ENCODE results near the gene PAIP2B. TPM values are rescaled to one million over a fixed set of nuclear protein-coding genes. Genes with fewer than 3 reads are reported as not detected.

Gene PAIP2B
- polyA plus RNA-seq, 1 donor from 2014 or later: 14.4 TPM

GRCh38 chr2:71269511-71270090, 42.7 kb upstream of the PAIP2B start:
- no peaks in the 10 kb centered on the region for H3K27me3 ChIP-seq (ENCODE audit: insufficient read depth, low read depth, low read length)
- no peak overlapping the region for H3K9ac ChIP-seq (ENCODE audit: low read length)
- no peak overlapping the region for H3K27ac ChIP-seq (ENCODE audit: low read length)
- H3K4me3 ChIP-seq (ENCODE audit: low read length): no peak overlapping the region
- no peak overlapping the region for H2AFZ ChIP-seq (ENCODE audit: low read depth, low read length)
- H4K20me1 ChIP-seq (ENCODE audit: insufficient read depth): no peaks in the 10 kb centered on the region
- no peaks in the 10 kb centered on the region for H3K9me2 ChIP-seq (ENCODE audit: insufficient read depth, low read length)
- H3K36me3 ChIP-seq (ENCODE audit: insufficient read depth, low read length): no peaks in the 10 kb centered on the region
- H3K9me3 ChIP-seq (ENCODE audit: low read length): no peaks in the 10 kb centered on the region
- TF ChIP-seq REST (IDR thresholded peaks at IDR 0.05; ENCODE audit: borderline replicate concordance): no peak
- TF ChIP-seq TAF1 (IDR thresholded peaks at IDR 0.05; ENCODE audit: low read depth): no peak
- no peak for TF ChIP-seq SMC3 (conservative IDR thresholded peaks at IDR 0.05; ENCODE audit: poor library complexity)
- no peak for TF ChIP-seq EP300 (conservative IDR thresholded peaks at IDR 0.05; ENCODE audit: poor library complexity, severe bottlenecking)
- no peak for TF ChIP-seq EZH2 (IDR thresholded peaks at IDR 0.05; ENCODE audit: borderline replicate concordance, insufficient read depth, low read length, poor library complexity, severe bottlenecking)
- no peak for TF ChIP-seq RAD21 (conservative IDR thresholded peaks at IDR 0.05)
- TF ChIP-seq CTCF (IDR thresholded peaks at IDR 0.05; ENCODE audit: poor library complexity, severe bottlenecking): no peak
- TF ChIP-seq MXI1 (conservative IDR thresholded peaks at IDR 0.05; ENCODE audit: poor library complexity, severe bottlenecking): no peak
- TF ChIP-seq POLR2AphosphoS5 (IDR thresholded peaks at IDR 0.05): no peak
- H3K79me2 ChIP-seq (replicated peaks; ENCODE audit: insufficient read depth, low read length): no peaks in the 10 kb centered on the region
- no peaks in the 10 kb centered on the region for H3F3A ChIP-seq (ENCODE audit: insufficient read depth, low read length, poor library complexity, severe bottlenecking)
- H3K4me2 ChIP-seq (ENCODE audit: low read length): no peak overlapping the region

- no peaks in the 10 kb centered on the region for H3K79me2 ChIP-seq (replicated peaks; ENCODE audit: insufficient read depth, low read length)
- H3K27ac ChIP-seq (ENCODE audit: low read length): no peak overlapping the region
- H4K20me1 ChIP-seq (ENCODE audit: insufficient read depth): no peaks in the 10 kb centered on the region
- no peaks in the 10 kb centered on the region for H3K9me2 ChIP-seq (ENCODE audit: insufficient read depth, low read length)
- no peaks in the 10 kb centered on the region for H3K9me3 ChIP-seq (ENCODE audit: low read length)
- no peaks in the 10 kb centered on the region for H3K27me3 ChIP-seq (ENCODE audit: insufficient read depth, low read depth, low read length)
- no peaks in the 10 kb centered on the region for H3K36me3 ChIP-seq (ENCODE audit: insufficient read depth, low read length)
- H3K9ac ChIP-seq (ENCODE audit: low read length): no peak overlapping the region
- no peaks in the 10 kb centered on the region for H3F3A ChIP-seq (ENCODE audit: insufficient read depth, low read length, poor library complexity, severe bottlenecking)
- H2AFZ ChIP-seq (ENCODE audit: low read depth, low read length): no peak overlapping the region
- no peak for TF ChIP-seq RAD21 (conservative IDR thresholded peaks at IDR 0.05)
- TF ChIP-seq SMC3 (conservative IDR thresholded peaks at IDR 0.05; ENCODE audit: poor library complexity): no peak
- TF ChIP-seq POLR2AphosphoS5 (IDR thresholded peaks at IDR 0.05): no peak
- TF ChIP-seq EP300 (conservative IDR thresholded peaks at IDR 0.05; ENCODE audit: poor library complexity, severe bottlenecking): no peak
- no peak for TF ChIP-seq REST (IDR thresholded peaks at IDR 0.05; ENCODE audit: borderline replicate concordance)
- no peak for TF ChIP-seq CTCF (IDR thresholded peaks at IDR 0.05; ENCODE audit: poor library complexity, severe bottlenecking)
- TF ChIP-seq MXI1 (conservative IDR thresholded peaks at IDR 0.05; ENCODE audit: poor library complexity, severe bottlenecking): no peak
- no peak for TF ChIP-seq EZH2 (IDR thresholded peaks at IDR 0.05; ENCODE audit: borderline replicate concordance, insufficient read depth, low read length, poor library complexity, severe bottlenecking)
- no peak for TF ChIP-seq TAF1 (IDR thresholded peaks at IDR 0.05; ENCODE audit: low read depth)
- no peak overlapping the region for H3K4me3 ChIP-seq (ENCODE audit: low read length)
- no peak overlapping the region for H3K4me2 ChIP-seq (ENCODE audit: low read length)
Observed at GRCh38 chr2:71263386-71263785, 36.5 kb upstream of the PAIP2B start.

Measured in neural cell (in vitro differentiated cells).